GM23338 (cell line): Measurements from ENCODE around the gene SEMA3C. TPM values are rescaled to one million over a fixed set of nuclear protein-coding genes. Genes with fewer than 3 reads are reported as not detected.

ENCODE experiments used
- ATAC-seq: fragments of 200-7000 bp; cut with Tn5 transposase; 3 replicates; pipeline ENCODE4 v1.9.1; 2020
- DNase-seq: peaks from one replicate; pipeline ENCODE4 v3.0.0-alpha.2; 2015; ENCODE audit warnings: low spot score
- H2AFZ ChIP-seq: fragments of 200-600 bp; sonication (generic); 2 replicates; pipeline ENCODE4 v1.8.0; 2016; ENCODE audit warnings: antibody characterized with exemption, mild to moderate bottlenecking, moderate library complexity
- H3F3A ChIP-seq: fragments of 200-600 bp; sonication (generic); replicated peaks from 2 replicates; pipeline ENCODE4 v1.8.0; 2017; ENCODE audit warnings: antibody characterized with exemption, mixed run types, low read depth
- H3K27ac ChIP-seq: fragments of 200-600 bp; sonication (generic); 2 replicates; pipeline ENCODE4 v1.6.1; 2016; ENCODE audit warnings: low read depth
- H3K27me3 ChIP-seq: fragments of 200-600 bp; sonication (generic); 2 replicates; pipeline ENCODE4 v1.8.0; 2016; ENCODE audit warnings: mild to moderate bottlenecking, mixed run types, moderate library complexity; ENCODE audit not compliant: insufficient read depth
- H3K36me3 ChIP-seq: fragments of 200-600 bp; sonication (generic); 2 replicates; pipeline ENCODE4 v1.8.0; 2016; ENCODE audit warnings: mild to moderate bottlenecking; ENCODE audit not compliant: insufficient read depth
- H3K4me1 ChIP-seq: fragments of 200-600 bp; sonication (generic); 2 replicates; pipeline ENCODE4 v1.8.0; 2016; ENCODE audit warnings: mild to moderate bottlenecking, moderate library complexity; ENCODE audit not compliant: insufficient read depth
- H3K4me2 ChIP-seq: fragments of 200-600 bp; sonication (generic); 2 replicates; pipeline ENCODE4 v1.7.1; 2017; ENCODE audit warnings: mixed run types
- H3K4me3 ChIP-seq: fragments of 200-600 bp; sonication (generic); 2 replicates; pipeline ENCODE4 v1.6.1; 2016; ENCODE audit warnings: mixed run types
- H3K79me2 ChIP-seq: fragments of 200-600 bp; sonication (generic); replicated peaks from 2 replicates; pipeline ENCODE4 v1.8.0; 2017; ENCODE audit warnings: mild to moderate bottlenecking; ENCODE audit not compliant: insufficient read depth
- H3K9me2 ChIP-seq: fragments of 200-600 bp; sonication (generic); 2 replicates; pipeline ENCODE4 v1.8.0; 2017; ENCODE audit not compliant: insufficient read depth
- H4K20me1 ChIP-seq: fragments of 200-600 bp; sonication (generic); replicated peaks from 2 replicates; pipeline ENCODE4 v1.8.0; 2017; ENCODE audit warnings: mild to moderate bottlenecking; ENCODE audit not compliant: insufficient read depth
- H3K27ac Mint-ChIP-seq: 2 replicates; pipeline ENCODE4 v1.8.0; 2020; ENCODE audit warnings: inconsistent platforms, mild to moderate bottlenecking, moderate library complexity, mixed read lengths
- H3K27me3 Mint-ChIP-seq: 3 replicates; pipeline ENCODE4 v1.8.0; 2022; ENCODE audit warnings: low read depth, mild to moderate bottlenecking, moderate library complexity, mixed read lengths, inconsistent platforms; ENCODE audit not compliant: insufficient read depth, poor library complexity
- H3K36me3 Mint-ChIP-seq: 3 replicates; pipeline ENCODE4 v1.8.0; 2021; ENCODE audit warnings: low read depth, mild to moderate bottlenecking, inconsistent platforms, moderate library complexity, mixed read lengths
- H3K4me1 Mint-ChIP-seq: 3 replicates; pipeline ENCODE4 v1.8.0; 2020; ENCODE audit warnings: mild to moderate bottlenecking, inconsistent platforms, mixed read lengths
- H3K4me3 Mint-ChIP-seq: 3 replicates; pipeline ENCODE4 v1.8.0; 2021; ENCODE audit warnings: moderate library complexity, mild to moderate bottlenecking, inconsistent platforms, mixed read lengths
- H3K9me3 Mint-ChIP-seq: 3 replicates; pipeline ENCODE4 v1.8.0; 2020; ENCODE audit warnings: moderate library complexity, mild to moderate bottlenecking, inconsistent platforms, mixed read lengths
- CREB1 ChIP-seq: fragments of 250-450 bp; sonication (Bioruptor Pico); IDR thresholded peaks from 2 replicates; pipeline ENCODE4 v1.5.0; 2020; ENCODE audit warnings: low read depth, mild to moderate bottlenecking, moderate library complexity
- CTCF ChIP-seq, 2 experiments: fragments of 200-600 bp in 1 of 2; sonication (generic) in 1 of 2; conservative IDR thresholded peaks; 2 replicates each; pipeline versions ENCODE4 v1.5.1 to v1.6.1; 2016 to 2017; ENCODE audit warnings: antibody characterized with exemption in 2 of 2, low read depth in 2 of 2, mild to moderate bottlenecking in 2 of 2, moderate library complexity in 1 of 2
- ETS1 ChIP-seq: IDR thresholded peaks from 2 replicates; pipeline ENCODE4 v1.6.1; 2016; ENCODE audit warnings: antibody characterized with exemption
- EZH2 ChIP-seq: fragments of 200-600 bp; sonication (generic); IDR thresholded peaks from one replicate; pipeline ENCODE4 v1.8.0; 2017; ENCODE audit warnings: antibody characterized with exemption, mild to moderate bottlenecking, low read depth; ENCODE audit not compliant: unreplicated experiment
- JUNB ChIP-seq: IDR thresholded peaks from one replicate; pipeline ENCODE4 v1.6.1; 2016; ENCODE audit warnings: antibody characterized with exemption; ENCODE audit not compliant: unreplicated experiment
- NANOG ChIP-seq: IDR thresholded peaks from 2 replicates; pipeline ENCODE4 v1.6.1; 2016; ENCODE audit warnings: antibody characterized with exemption, borderline replicate concordance
- POLR2AphosphoS5 ChIP-seq: IDR thresholded peaks from 2 replicates; pipeline ENCODE4 v1.6.1; 2016; ENCODE audit warnings: antibody characterized with exemption, low read depth
- REST ChIP-seq: IDR thresholded peaks from one replicate; pipeline ENCODE4 v1.6.1; 2018; ENCODE audit warnings: antibody characterized with exemption; ENCODE audit not compliant: unreplicated experiment
- STAT1 ChIP-seq: IDR thresholded peaks from one replicate; pipeline ENCODE4 v1.6.1; 2016; ENCODE audit warnings: antibody characterized with exemption; ENCODE audit not compliant: unreplicated experiment
- ZNF114 ChIP-seq: fragments of 250-450 bp; sonication (Bioruptor Pico); IDR thresholded peaks from 2 replicates; pipeline ENCODE4 v1.5.0; 2020; ENCODE audit warnings: mild to moderate bottlenecking, moderate library complexity
- ZNF331 ChIP-seq: fragments of 250-450 bp; sonication (Bioruptor Pico); IDR thresholded peaks from 2 replicates; pipeline ENCODE4 v1.5.0; 2020; ENCODE audit warnings: low read depth, mild to moderate bottlenecking, moderate library complexity
- polyA plus RNA-seq: library from polyadenylated mRNA; unstranded; fragments of >200 nt; fragmentation: Nextera tagmentation; extraction: Ambion mirVana; gene quantifications from 2 replicates; pipeline ENCODE4 v1.2.1, GENCODE V29; 2016
- total RNA-seq: library from RNA; depleted of rRNA; stranded (reverse); fragments of >200 nt; shearing (Covaris generic); gene quantifications from 2 replicates; pipeline ENCODE4 v1.2.3, GENCODE V29; 2014

Gene SEMA3C
- total and polyA plus RNA-seq, 2 experiments from 2014 or later, result 1.0 to 3.5 TPM

GRCh38 chr7:80815733-80816132 lies 103.1 kb downstream of the SEMA3C start:
- Mint-ChIP-seq H3K4me3 (no peak overlapping the region), H3K9me3 (no peaks in the 10 kb centered on the region), H3K27ac (no peak overlapping the region), H3K36me3 (no peaks in the 10 kb centered on the region), H3K4me1 (no peaks in the 10 kb centered on the region), H3K27me3 (no peaks in the 10 kb centered on the region)
- no peaks in the 10 kb centered on the region for H3K79me2 ChIP-seq
- TF ChIP-seq ETS1, result no peak
- no peak for TF ChIP-seq EZH2
- no peak for TF ChIP-seq ZNF114 (CRISPR knock-in tag)
- TF ChIP-seq CTCF (conservative IDR thresholded peaks at IDR 0.05; ENCODE audit: low read depth in 2 of 2), result no peak
- no peak for TF ChIP-seq CREB1
- TF ChIP-seq NANOG, result no peak
- no peak for TF ChIP-seq ZNF331 (CRISPR knock-in tag)
- no peak for TF ChIP-seq POLR2AphosphoS5
- no peak overlapping the region for H2AFZ ChIP-seq
- H3K27ac ChIP-seq, result no peak overlapping the region
- no peak overlapping the region for H3K4me2 ChIP-seq
- H3K9me2 ChIP-seq, result no peaks in the 10 kb centered on the region
- no peaks in the 10 kb centered on the region for H3K27me3 ChIP-seq
- DNase-seq, result no peak
- no peak overlapping the region for H3K4me3 ChIP-seq
- H3F3A ChIP-seq, result no peaks in the 10 kb centered on the region
- H4K20me1 ChIP-seq, result no peaks in the 10 kb centered on the region
- no peaks in the 10 kb centered on the region for H3K4me1 ChIP-seq
- no peaks in the 10 kb centered on the region for H3K36me3 ChIP-seq
- no peak for ATAC-seq

- TF ChIP-seq POLR2AphosphoS5 (no peak), JUNB (no peak), REST (no peak), STAT1 (no peak)
- H3K79me2 ChIP-seq, result no peaks in the 10 kb centered on the region
- H3F3A ChIP-seq, result no peaks in the 10 kb centered on the region
- Mint-ChIP-seq H3K4me1 (no peaks in the 10 kb centered on the region), H3K4me3 (no peak overlapping the region), H3K27me3 (no peaks in the 10 kb centered on the region), H3K36me3 (no peaks in the 10 kb centered on the region; the same call in 2 of the 3 replicates), H3K27ac (no peak overlapping the region), H3K9me3 (no peaks in the 10 kb centered on the region)
- DNase-seq, result no peak
- H3K4me2 ChIP-seq, result no peak overlapping the region
- H3K9me2 ChIP-seq, result no peaks in the 10 kb centered on the region
- no peak for ATAC-seq
- H3K27ac ChIP-seq, result no peak overlapping the region
- H4K20me1 ChIP-seq, result no peaks in the 10 kb centered on the region
- no peaks in the 10 kb centered on the region for H3K36me3 ChIP-seq
- no peak overlapping the region for H2AFZ ChIP-seq
- no peak overlapping the region for H3K4me3 ChIP-seq
- H3K4me1 ChIP-seq, result no peaks in the 10 kb centered on the region
- H3K27me3 ChIP-seq, result no peaks in the 10 kb centered on the region
These were observed 109.3 kb downstream of the SEMA3C start for GRCh38 chr7:80809545-80809944.
